Prostate gland (tissue), 2 donors: ENCODE measurements around the gene CHST3.
A peak's percentile ranks its signal among the peaks of the same experiment; 100 is the strongest.

Experiments used
- CTCF ChIP-seq, 4 experiments: fragments of 200-600 bp in 2 of 4; fragments of 450-650 bp in 2 of 4; sonication (generic) in 2 of 4; IDR thresholded peaks; 1 replicate in 3 of 4; 2 replicates in 1 of 4; pipeline ENCODE4 v1.5.1; 2016 to 2019; ENCODE audit warnings: antibody characterized with exemption in 4 of 4, mild to moderate bottlenecking in 2 of 4, moderate library complexity in 2 of 4
- POLR2A ChIP-seq: fragments of 450-650 bp; IDR thresholded peaks from one replicate; pipeline ENCODE4 v1.6.1; 2016; ENCODE audit warnings: antibody characterized with exemption, mild to moderate bottlenecking
- POLR2AphosphoS5 ChIP-seq: sonication (generic); formaldehyde crosslinking; IDR thresholded peaks from one replicate; pipeline ENCODE4 v1.6.1; 2017; ENCODE audit warnings: antibody characterized with exemption

DNA sequence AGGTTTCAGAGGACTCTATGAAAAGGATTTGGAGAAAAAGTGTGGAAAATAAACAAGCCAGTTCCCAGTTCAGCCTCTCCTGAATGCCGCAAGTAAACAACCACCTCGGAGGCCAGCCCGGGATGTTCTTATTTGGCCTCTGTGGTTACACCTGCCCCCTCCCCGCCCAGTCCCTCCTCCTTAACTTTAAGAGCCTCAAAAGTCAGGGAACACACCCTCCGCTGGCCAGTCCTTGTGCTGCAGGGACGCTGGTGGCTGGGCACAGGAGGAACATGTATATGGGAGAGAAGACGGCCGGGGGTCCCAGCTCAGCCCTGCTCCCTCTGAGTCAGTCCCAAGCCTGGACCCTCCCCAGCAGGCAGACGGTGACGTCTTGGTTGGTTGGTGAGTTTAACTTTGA, 6.1 kb downstream of the CHST3 start:
- peak in 2 of 4 experiments; percentile 46 for TF ChIP-seq CTCF (IDR thresholded peaks at IDR 0.05)
- peak; percentile 67 for TF ChIP-seq POLR2AphosphoS5
- peak; percentile 57 for TF ChIP-seq POLR2A
